Psoas muscle (tissue), 8 donors: ENCODE measurements around the gene TSPAN9. TPM values are rescaled to one million over a fixed set of nuclear protein-coding genes. Genes with fewer than 3 reads are reported as not detected.

Experiments used
- ATAC-seq, 4 donors: fragments of 200-7000 bp; cut with Tn5 transposase; one replicate each; pipeline ENCODE4 v1.9.1; 2020; ENCODE audit warnings: moderate library complexity in 3 of 4, mild to moderate bottlenecking in 2 of 4
- DNase-seq, 2 donors: peaks; one replicate each; pipeline ENCODE4 v3.0.0-alpha.2; 2020
- H3K27ac ChIP-seq: fragments of 200-600 bp; one replicate; pipeline ENCODE4 v1.8.0; 2022
- H3K27me3 ChIP-seq, 3 donors: fragments of 200-600 bp in 1 of 3; one replicate each; pipeline versions ENCODE4 v1.6.1 to v1.8.0; 2013 to 2022; ENCODE audit warnings: low read length in 2 of 3, mild to moderate bottlenecking in 2 of 3, moderate library complexity in 1 of 3; ENCODE audit not compliant: insufficient read depth in 3 of 3
- H3K36me3 ChIP-seq, 2 donors: fragments of 200-600 bp in 1 of 2; one replicate each; pipeline versions ENCODE4 v1.6.1 to v1.8.0; 2013 to 2022; ENCODE audit warnings: low read depth in 1 of 2, mild to moderate bottlenecking in 1 of 2, moderate library complexity in 1 of 2; ENCODE audit not compliant: insufficient read depth in 1 of 2
- H3K4me1 ChIP-seq: fragments of 200-600 bp; one replicate; pipeline ENCODE4 v1.8.0; 2022
- H3K4me3 ChIP-seq: fragments of 200-600 bp; one replicate; pipeline ENCODE4 v1.8.0; 2022; ENCODE audit warnings: mild to moderate bottlenecking
- H3K9me3 ChIP-seq: fragments of 200-600 bp; one replicate; pipeline ENCODE4 v1.8.0; 2022
- CTCF ChIP-seq: fragments of 200-600 bp; IDR thresholded peaks from one replicate; pipeline ENCODE4 v1.8.0; 2022; ENCODE audit warnings: antibody characterized with exemption
- WGBS, 3 donors: extraction: QIAGEN DNeasy Blood & Tissue Kit; methylation state at CpG; one replicate each; pipeline versions ENCODE4 v1.1.6 to v1.1.7; 2013; 5-methylcytosine and 5-hydroxymethylcytosine counted together
- intact Hi-C, 2 donors: fragments of 100-400 bp; cut with DNase I; formaldehyde crosslinking; loops; one replicate each; pipeline versions ENCODE4 v1.11.0 to v1.14.2; 2022
- polyA plus RNA-seq, 3 donors: library from polyadenylated mRNA; stranded (reverse); fragments of 200-250 nt; gene quantifications; one replicate each; pipeline ENCODE4 v1.2.3, GENCODE V29; 2013
- total RNA-seq, 4 donors: library from RNA; stranded (reverse); fragmentation: NEBNext Ultra II Directional in 2 of 4; extraction: Animal tissue kit (Norgen Biotek cat#: 25700) in 2 of 4; gene quantifications; one replicate each; pipeline versions ENCODE4 v1.2.1 to v1.2.4, GENCODE V29; 2021 to 2023
- donor health status: healthy with polysubstance abuse.
- donor health status: DM: no; HTN: no; CAD: no; lungs with moderate emphysema.
- donor health status: Bipolar disorder and iron deficiency.
- donor health status: healthy.
- donor health status: DM: yes; HTN: yes; CAD: no.
- donor health status: DM: no; HTN: no; CAD: no.
- donor health status: DM: no; HTN: no; CAD: no.
- donor health status: DM: yes; HTN: yes; CAD: no.

TSPAN9 gene
- total and polyA plus RNA-seq, 7 donors: 6.4 to 28.0 (median 11.6) TPM

GRCh38 chr12:3238196-3238595 is 161.0 kb downstream of the TSPAN9 start:
- TF ChIP-seq CTCF: no peak
- Histone ChIP-seq H3K4me3 (no peak overlapping the region), H3K9me3 (no peaks in the 10 kb centered on the region), H3K27ac (no peak overlapping the region), H3K27me3 (no peaks in the 10 kb centered on the region), H3K4me1 (peaks cover 50% of the 10 kb centered on the region), H3K36me3 (no peaks in the 10 kb centered on the region)
- DNase-seq: no peak
- WGBS, 3 donors: 83 to 93% (median 90%) methylated on average over 11 of the region's 11 CpGs
- no peak for ATAC-seq
- intact Hi-C loops: loop anchor here (5.0 kb wide), 1 partner anchor 36 kb away; no protein-coding TSS in a partner anchor

GRCh38 chr12:3241621-3242020 is 164.4 kb downstream of the TSPAN9 start:
- no peak for TF ChIP-seq CTCF
- H3K4me1 ChIP-seq: peaks cover 49% of the 10 kb centered on the region
- WGBS, 3 donors: 41 to 55% (median 52%) methylated on average over 15 of the region's 15 CpGs
- ATAC-seq: peak; percentile 83 to 89 (median 85)
- intact Hi-C loops: no loop called here
- H3K36me3 ChIP-seq: no peaks in the 10 kb centered on the region
- H3K27ac ChIP-seq: peak overlapping the region; percentile 82
- no peaks in the 10 kb centered on the region for H3K9me3 ChIP-seq
- H3K4me3 ChIP-seq: no peak overlapping the region
- H3K27me3 ChIP-seq: no peaks in the 10 kb centered on the region
- DNase-seq: peak; percentile 65 to 87

GRCh38 chr12:3242199-3242863 is 165.2 kb downstream of the TSPAN9 start:
- TF ChIP-seq CTCF: peak; percentile 12
- peaks cover 49% of the 10 kb centered on the region for H3K4me1 ChIP-seq

GRCh38 chr12:3243376-3244084 is 166.4 kb downstream of the TSPAN9 start:
- WGBS, 3 donors: 72 to 86% (median 73%) methylated on average over 14 of the region's 14 CpGs
- intact Hi-C loops: no loop called here
- H3K9me3 ChIP-seq: no peaks in the 10 kb centered on the region
- TF ChIP-seq CTCF: no peak
- H3K4me1 ChIP-seq: peaks cover 58% of the 10 kb centered on the region
- H3K4me3 ChIP-seq: no peak overlapping the region
- no peak for DNase-seq
- peak overlapping the region; percentile 3 for H3K27ac ChIP-seq
- ATAC-seq: no peak
- no peaks in the 10 kb centered on the region for H3K36me3 ChIP-seq
- no peaks in the 10 kb centered on the region for H3K27me3 ChIP-seq

More at GRCh38 chr12:3242199-3242863, 165.2 kb downstream of the TSPAN9 start:
- Histone ChIP-seq H3K36me3 (no peaks in the 10 kb centered on the region), H3K9me3 (no peaks in the 10 kb centered on the region), H3K4me3 (no peak overlapping the region), H3K27me3 (no peaks in the 10 kb centered on the region), H3K27ac (peak overlapping the region; percentile 82)
- ATAC-seq (peak; percentile 55 to 82 (median 79)), DNase-seq (peak in 1 of 2 donors; percentile 82)
- intact Hi-C loops: no loop called here
- WGBS, 3 donors: 41 to 63% (median 51%) methylated on average over 10 of the region's 10 CpGs
